ENCODE results near the gene EME1. TPM values are rescaled to one million over a fixed set of nuclear protein-coding genes. Genes with fewer than 3 reads are reported as not detected.
A peak's percentile ranks its signal among the peaks of the same experiment; 100 is the strongest.
"Not testable (repeated sequence)": the region's sequence is repeated elsewhere in the genome, so short reads cannot be mapped to it uniquely, and the experiment has no call there.

The EME1 gene
- total and polyA plus RNA-seq, 12 donors = 0.18 to 5.2 (median 0.67) TPM

GRCh38 chr17:50331085-50331791 is 41.8 kb upstream of the EME1 start:
- no peaks in the 10 kb centered on the region for H3K9me3 ChIP-seq (replicated peaks in 1 of 3)
- DNase-seq = peak; percentile 64 to 90 (median 78)
- H3K27me3 ChIP-seq = no peaks in the 10 kb centered on the region
- H3K36me3 ChIP-seq (replicated peaks in 1 of 2) = no peaks in the 10 kb centered on the region
- peaks cover 0 to 10% of the 10 kb centered on the region in 2 donors for H3K4me1 ChIP-seq (replicated peaks in 1 of 2)
- peak overlapping the region in 2 of 5 donors; percentile 53 to 75 for H3K27ac ChIP-seq
- no peak overlapping the region for H3K4me3 ChIP-seq
- 61 to 71% (median 64%) methylated on average over 4 of the region's 4 CpGs for WGBS, 4 donors
- intact Hi-C loops (cut with DNase I) = no loop called here
- TF ChIP-seq POLR2A (IDR thresholded peaks at IDR 0.05) = no peak
- TF ChIP-seq, protein P1, sequence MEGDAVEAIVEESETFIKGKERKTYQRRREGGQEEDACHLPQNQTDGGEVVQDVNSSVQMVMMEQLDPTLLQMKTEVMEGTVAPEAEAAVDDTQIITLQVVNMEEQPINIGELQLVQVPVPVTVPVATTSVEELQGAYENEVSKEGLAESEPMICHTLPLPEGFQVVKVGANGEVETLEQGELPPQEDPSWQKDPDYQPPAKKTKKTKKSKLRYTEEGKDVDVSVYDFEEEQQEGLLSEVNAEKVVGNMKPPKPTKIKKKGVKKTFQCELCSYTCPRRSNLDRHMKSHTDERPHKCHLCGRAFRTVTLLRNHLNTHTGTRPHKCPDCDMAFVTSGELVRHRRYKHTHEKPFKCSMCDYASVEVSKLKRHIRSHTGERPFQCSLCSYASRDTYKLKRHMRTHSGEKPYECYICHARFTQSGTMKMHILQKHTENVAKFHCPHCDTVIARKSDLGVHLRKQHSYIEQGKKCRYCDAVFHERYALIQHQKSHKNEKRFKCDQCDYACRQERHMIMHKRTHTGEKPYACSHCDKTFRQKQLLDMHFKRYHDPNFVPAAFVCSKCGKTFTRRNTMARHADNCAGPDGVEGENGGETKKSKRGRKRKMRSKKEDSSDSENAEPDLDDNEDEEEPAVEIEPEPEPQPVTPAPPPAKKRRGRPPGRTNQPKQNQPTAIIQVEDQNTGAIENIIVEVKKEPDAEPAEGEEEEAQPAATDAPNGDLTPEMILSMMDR (IDR thresholded peaks at IDR 0.05) = no peak

- H3K27me3 ChIP-seq = no peaks in the 10 kb centered on the region
- WGBS, 4 donors = 27 to 38% (median 31%) methylated on average over 6 of the region's 6 CpGs
- H3K4me3 ChIP-seq = no peak overlapping the region
- H3K36me3 ChIP-seq (replicated peaks in 1 of 2) = no peaks in the 10 kb centered on the region
- intact Hi-C loops (cut with DNase I) = no loop called here
- TF ChIP-seq, protein P1 (IDR thresholded peaks at IDR 0.05) = no peak
- no peak for TF ChIP-seq POLR2A (IDR thresholded peaks at IDR 0.05)
- H3K9me3 ChIP-seq (replicated peaks in 1 of 3) = no peaks in the 10 kb centered on the region
- peak overlapping the region in 2 of 5 donors; percentile 37 to 75 for H3K27ac ChIP-seq
- peak in 6 of 7 donors; percentile 60 to 78 (median 72) for DNase-seq
- peaks cover 0 to 10% of the 10 kb centered on the region in 2 donors for H3K4me1 ChIP-seq (replicated peaks in 1 of 2)
These were observed 40.8 kb upstream of the EME1 start for GRCh38 chr17:50332196-50332595.

- H3K27ac ChIP-seq; H3K27me3 ChIP-seq; H3K36me3 ChIP-seq (replicated peaks in 1 of 2); H3K9me3 ChIP-seq (replicated peaks in 1 of 3); intact Hi-C loops (cut with DNase I); H3K4me3 ChIP-seq: not testable (repeated sequence)
- DNase-seq = peak in 1 of 7 donors; percentile 37
- 58 to 73% (median 65%) methylated on average over 13 to 14 of the region's 14 CpGs for WGBS, 4 donors
- H3K4me1 ChIP-seq (replicated peaks in 1 of 2) = peaks cover 0 to 10% of the 10 kb centered on the region in 2 donors
These were observed 39.6 kb upstream of the EME1 start for GRCh38 chr17:50333291-50334057.

GRCh38 chr17:50337956-50338355 is 35.1 kb upstream of the EME1 start:
- Histone ChIP-seq H3K27me3 (no peaks in the 10 kb centered on the region), H3K36me3 (replicated peaks in 1 of 2) (no peaks in the 10 kb centered on the region), H3K9me3 (replicated peaks in 1 of 3) (no peaks in the 10 kb centered on the region), H3K4me1 (replicated peaks in 1 of 2) (no peaks in the 10 kb centered on the region), H3K4me3 (no peak overlapping the region), H3K27ac (no peak overlapping the region)
- intact Hi-C loops (cut with DNase I) = no loop called here
- 77 to 97% (median 88%) methylated on average over 2 of the region's 2 CpGs for WGBS, 4 donors
- no peak for TF ChIP-seq POLR2A (IDR thresholded peaks at IDR 0.05)
- TF ChIP-seq, protein P1 (IDR thresholded peaks at IDR 0.05) = no peak
- DNase-seq = peak in 1 of 7 donors; percentile 6
